SK-N-SH (cell line): ENCODE measurements around the gene FBXO17.

Experiments used
- CTCF ChIP-seq: fragments of 200-600 bp; sonication (generic); IDR thresholded peaks from 2 replicates; pipeline ENCODE4 v1.6.1; 2017; ENCODE audit warnings: antibody characterized with exemption, mild to moderate bottlenecking, moderate library complexity
- NFIC ChIP-seq: IDR thresholded peaks from 2 replicates; pipeline ENCODE4 v1.4.0; 2012; ENCODE audit warnings: borderline replicate concordance
- PBX3 ChIP-seq: IDR thresholded peaks from 2 replicates; pipeline ENCODE4; 2012
- RCOR1 ChIP-seq: fragments of 150-350 bp; IDR thresholded peaks from 2 replicates; pipeline ENCODE4 v1.6.1; 2017; ENCODE audit warnings: antibody characterized with exemption, low read length

- TF ChIP-seq RCOR1 (no peak), NFIC (no peak), CTCF (no peak), PBX3 (no peak)
These were observed 57.0 kb downstream of the FBXO17 start for GRCh38 chr19:38918526-38918925.
